HCT116 (cell line): ENCODE measurements around the gene TPX2. TPM values are rescaled to one million over a fixed set of nuclear protein-coding genes. Genes with fewer than 3 reads are reported as not detected.

Experiments
- ATAC-seq: fragments of 200-7000 bp; cut with Tn5 transposase; 2 replicates; pipeline ENCODE4 v1.9.1; 2020; ENCODE audit warnings: mild to moderate bottlenecking, moderate library complexity
- BruUV-seq: library from RNA; stranded (reverse); fragments of 400-500 nt; replicated peaks from 2 replicates; lab custom pipeline; 2021; lab: Mats Ljungman, UMichigan
- CTCF ChIA-PET: fragments of 300-600 bp; sonication (Branson Sonifier 250); formaldehyde crosslinking; loops from one replicate; lab custom pipeline; 2021; ENCODE audit warnings: antibody characterized with exemption; lab: Charles Lee
- POLR2A ChIA-PET: fragments of 300-600, 350-600 bp; sonication (Branson Sonifier 250); formaldehyde crosslinking; loops from one replicate; lab custom pipeline; 2021; ENCODE audit warnings: antibody characterized with exemption; lab: Charles Lee
- RAD21 ChIA-PET, 2 experiments: fragments of 300-600 bp; sonication (Branson Sonifier 250); formaldehyde crosslinking; loops; one replicate each; lab custom pipeline; 2023; ENCODE audit warnings: low total read pairs in 2 of 2; ENCODE audit not compliant: uncharacterized antibody in 2 of 2, unreplicated experiment in 2 of 2, low non-redundant PET in 1 of 2; lab: Charles Lee
- DNase-seq: peaks from one replicate; pipeline ENCODE4 v3.0.0-alpha.2; 2010; ENCODE audit warnings: low read depth, low spot score
- H2AFZ ChIP-seq: fragments of 200-600 bp; shearing (Covaris generic), sonication (generic); 2 replicates; pipeline ENCODE4 v1.6.1; 2017; ENCODE audit warnings: low read depth, mixed run types, mixed read lengths, antibody characterized with exemption, low read length; ENCODE audit not compliant: poor library complexity, severe bottlenecking
- H3K27ac ChIP-seq: 2 replicates; pipeline ENCODE4 v1.5.1; 2012; ENCODE audit warnings: low read depth, low read length
- H3K27me3 ChIP-seq: fragments of 200-600 bp; sonication (generic); 2 replicates; pipeline ENCODE4 v1.6.1; 2016; ENCODE audit warnings: mixed run types, low read length, mixed read lengths; ENCODE audit not compliant: insufficient read depth
- H3K36me3 ChIP-seq, 2 experiments: fragments of 200-500 bp in 1 of 2; fragments of 200-600 bp in 1 of 2; sonication (Bioruptor generic) in 1 of 2; sonication (generic) in 1 of 2; 2 replicates each; pipeline versions ENCODE4 v1.5.1 to v1.6.1; 2014 to 2016; ENCODE audit warnings: low read length in 2 of 2, inconsistent platforms in 1 of 2, mixed read lengths in 1 of 2, mixed run types in 1 of 2; ENCODE audit not compliant: insufficient read depth in 2 of 2, control insufficient read depth in 1 of 2
- H3K4me1 ChIP-seq, 2 experiments: fragments of 200-600 bp in 1 of 2; sonication (generic) in 1 of 2; 2 replicates each; pipeline versions ENCODE4 v1.5.1 to v1.6.1; 2012 to 2017; ENCODE audit warnings: low read length in 2 of 2, inconsistent platforms in 1 of 2, mild to moderate bottlenecking in 1 of 2, mixed read lengths in 1 of 2, mixed run types in 1 of 2, moderate library complexity in 1 of 2; ENCODE audit not compliant: insufficient read depth in 2 of 2, control insufficient read depth in 1 of 2
- H3K4me2 ChIP-seq: fragments of 200-600 bp; sonication (generic); 2 replicates; pipeline ENCODE4 v1.6.1; 2017; ENCODE audit warnings: mixed run types, low read length, mixed read lengths
- H3K4me3 ChIP-seq, 2 experiments: fragments of 200-600 bp in 1 of 2; sonication (generic) in 1 of 2; replicated peaks in 1 of 2; 2 replicates each; pipeline ENCODE4 v1.5.1; 2011 to 2016; ENCODE audit warnings: low read length in 2 of 2, control low read depth in 1 of 2, low read depth in 1 of 2, mild to moderate bottlenecking in 1 of 2, mixed read lengths in 1 of 2, mixed run types in 1 of 2
- H3K79me2 ChIP-seq: fragments of 200-600 bp; sonication (generic); 2 replicates; pipeline ENCODE4 v1.6.1; 2017; ENCODE audit warnings: mild to moderate bottlenecking, mixed run types, low read length, moderate library complexity, mixed read lengths; ENCODE audit not compliant: insufficient read depth
- H3K9ac ChIP-seq: fragments of 200-600 bp; sonication (generic); 2 replicates; pipeline ENCODE4 v1.6.1; 2016; ENCODE audit warnings: low read length, mixed read lengths
- H3K9me2 ChIP-seq: fragments of 200-600 bp; sonication (generic), shearing (Covaris generic); 2 replicates; pipeline ENCODE4 v1.6.1; 2017; ENCODE audit warnings: mixed run types, mild to moderate bottlenecking, moderate library complexity; ENCODE audit not compliant: insufficient read depth
- H3K9me3 ChIP-seq, 2 experiments: fragments of 200-500 bp in 1 of 2; fragments of 200-600 bp in 1 of 2; sonication (Bioruptor generic) in 1 of 2; sonication (generic) in 1 of 2; 2 replicates each; pipeline ENCODE4 v1.6.1; 2014 to 2017; ENCODE audit warnings: low read length in 2 of 2, mixed read lengths in 2 of 2, inconsistent platforms in 1 of 2, low read depth in 1 of 2, mild to moderate bottlenecking in 1 of 2, mixed run types in 1 of 2, moderate library complexity in 1 of 2; ENCODE audit not compliant: control insufficient read depth in 1 of 2, insufficient read depth in 1 of 2
- H4K20me1 ChIP-seq: fragments of 200-600 bp; sonication (generic), shearing (Covaris generic); 2 replicates; pipeline ENCODE4 v1.6.1; 2017; ENCODE audit warnings: mixed run types, mild to moderate bottlenecking, moderate library complexity; ENCODE audit not compliant: insufficient read depth
- CEBPB ChIP-seq: IDR thresholded peaks from 2 replicates; pipeline ENCODE4 v1.6.1; 2012; ENCODE audit warnings: low read depth
- CTCF ChIP-seq, 3 experiments: fragments of 200-600 bp in 1 of 3; sonication (generic) in 1 of 3; IDR thresholded peaks in 2 of 3; conservative IDR thresholded peaks in 1 of 3; 2 replicates each; pipeline ENCODE4 v1.5.1; 2012 to 2017; ENCODE audit warnings: low read depth in 2 of 3, low read length in 2 of 3, antibody characterized with exemption in 1 of 3, borderline replicate concordance in 1 of 3, control low read depth in 1 of 3, mild to moderate bottlenecking in 1 of 3, mixed read lengths in 1 of 3, mixed run types in 1 of 3, moderate library complexity in 1 of 3; ENCODE audit not compliant: insufficient read depth in 1 of 3
- EZH2phosphoT487 ChIP-seq: fragments of 200-600 bp; IDR thresholded peaks from 2 replicates; pipeline ENCODE4 v1.6.1; 2018; ENCODE audit warnings: antibody characterized with exemption, borderline replicate concordance
- JUND ChIP-seq: IDR thresholded peaks from 2 replicates; pipeline ENCODE4 v1.6.1; 2012
- POLR2A ChIP-seq: IDR thresholded peaks from 2 replicates; pipeline ENCODE4 v1.7.0; 2011; ENCODE audit warnings: borderline replicate concordance; ENCODE audit not compliant: insufficient read depth, insufficient read length; ENCODE audit errors: extremely low read depth
- SIN3A ChIP-seq: IDR thresholded peaks from 2 replicates; pipeline ENCODE4 v1.6.1; 2012; ENCODE audit warnings: low read depth
- SP1 ChIP-seq: IDR thresholded peaks from 2 replicates; pipeline ENCODE4 v1.6.1; 2012; ENCODE audit warnings: low read depth
- SRF ChIP-seq: IDR thresholded peaks from 2 replicates; pipeline ENCODE4 v1.6.1; 2012; ENCODE audit warnings: low read depth
- TCF7L2 ChIP-seq: IDR thresholded peaks from 2 replicates; pipeline ENCODE4 v1.7.0; 2011; ENCODE audit warnings: borderline replicate concordance, inconsistent platforms; ENCODE audit not compliant: insufficient read depth, insufficient read length; ENCODE audit errors: extremely low read depth
- ZFX ChIP-seq: fragments of 450-650 bp; IDR thresholded peaks from 2 replicates; pipeline ENCODE4 v1.6.1; 2017
- ZNF274 ChIP-seq: fragments of 200-500 bp; sonication (Bioruptor generic); IDR thresholded peaks from 2 replicates; pipeline ENCODE4 v1.6.1; 2014; ENCODE audit warnings: mild to moderate bottlenecking, low read depth, low read length, inconsistent platforms
- intact Hi-C: fragments of 100-400 bp; cut with micrococcal nuclease; formaldehyde crosslinking; loops from 2 replicates; pipeline ENCODE4 v1.10.0; 2022
- total RNA-seq: library from RNA; stranded (reverse); gene quantifications from one replicate; pipeline ENCODE4 v1.2.1, GENCODE V29; 2021; ENCODE audit not compliant: unreplicated experiment
- TF ChIP-seq, protein P1 (sequence below): IDR thresholded peaks from 2 replicates; pipeline ENCODE4 v1.6.1; 2011; ENCODE audit warnings: mild to moderate bottlenecking, low read length, moderate library complexity; ENCODE audit not compliant: insufficient replicate concordance; ENCODE audit errors: extremely low read depth
- TF ChIP-seq, protein P2 (sequence below): IDR thresholded peaks from 2 replicates; pipeline ENCODE4 v1.6.1; 2012
- TF ChIP-seq, protein P3 (sequence below): IDR thresholded peaks from 2 replicates; pipeline ENCODE4 v1.6.1; 2012; ENCODE audit warnings: low read depth

The TPX2 gene
- total RNA-seq, 1 experiment from 2014 or later: 163 TPM

- ChIA-PET CTCF (no interaction called here), RAD21 (no interaction called here)
- intact Hi-C loops: no loop called here
Observed at GRCh38 chr20:31826074-31826473, 87.0 kb downstream of the TPX2 start.

More at GRCh38 chr20:31826074-31826473, 87.0 kb downstream of the TPX2 start:
- H3K4me3 ChIP-seq: no peak overlapping the region
- no peaks in the 10 kb centered on the region for H3K9me3 ChIP-seq
- no peak for ATAC-seq
- H3K27me3 ChIP-seq: no peaks in the 10 kb centered on the region
- no peak overlapping the region for H3K4me2 ChIP-seq
- no peaks in the 10 kb centered on the region for H4K20me1 ChIP-seq
- POLR2A ChIA-PET: no interaction called here
- no peak overlapping the region for H3K9ac ChIP-seq
- no peak overlapping the region for H2AFZ ChIP-seq
- no TSS peak for BruUV-seq
- no peaks in the 10 kb centered on the region for H3K36me3 ChIP-seq
- H3K9me2 ChIP-seq: no peaks in the 10 kb centered on the region
- peaks cover 0 to 9% of the 10 kb centered on the region in 2 experiments; a peak in 1 of 4 replicates for H3K4me1 ChIP-seq
- DNase-seq: no peak
- TF ChIP-seq, protein P1, sequence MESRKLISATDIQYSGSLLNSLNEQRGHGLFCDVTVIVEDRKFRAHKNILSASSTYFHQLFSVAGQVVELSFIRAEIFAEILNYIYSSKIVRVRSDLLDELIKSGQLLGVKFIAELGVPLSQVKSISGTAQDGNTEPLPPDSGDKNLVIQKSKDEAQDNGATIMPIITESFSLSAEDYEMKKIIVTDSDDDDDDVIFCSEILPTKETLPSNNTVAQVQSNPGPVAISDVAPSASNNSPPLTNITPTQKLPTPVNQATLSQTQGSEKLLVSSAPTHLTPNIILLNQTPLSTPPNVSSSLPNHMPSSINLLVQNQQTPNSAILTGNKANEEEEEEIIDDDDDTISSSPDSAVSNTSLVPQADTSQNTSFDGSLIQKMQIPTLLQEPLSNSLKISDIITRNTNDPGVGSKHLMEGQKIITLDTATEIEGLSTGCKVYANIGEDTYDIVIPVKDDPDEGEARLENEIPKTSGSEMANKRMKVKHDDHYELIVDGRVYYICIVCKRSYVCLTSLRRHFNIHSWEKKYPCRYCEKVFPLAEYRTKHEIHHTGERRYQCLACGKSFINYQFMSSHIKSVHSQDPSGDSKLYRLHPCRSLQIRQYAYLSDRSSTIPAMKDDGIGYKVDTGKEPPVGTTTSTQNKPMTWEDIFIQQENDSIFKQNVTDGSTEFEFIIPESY: no peak
- TF ChIP-seq POLR2A (no peak), CEBPB (no peak), EZH2phosphoT487 (no peak), CTCF (IDR thresholded peaks at IDR 0.05 in 2 of 3, conservative IDR thresholded peaks at IDR 0.05 in 1 of 3; ENCODE audit: borderline replicate concordance in 1 of 3, insufficient read depth in 1 of 3, low read depth in 2 of 3, low read length in 2 of 3) (no peak), ZNF274 (no peak), TCF7L2 (no peak), SIN3A (no peak), SRF (no peak), ZFX (no peak), SP1 (no peak), JUND (no peak)
- TF ChIP-seq, protein P2, sequence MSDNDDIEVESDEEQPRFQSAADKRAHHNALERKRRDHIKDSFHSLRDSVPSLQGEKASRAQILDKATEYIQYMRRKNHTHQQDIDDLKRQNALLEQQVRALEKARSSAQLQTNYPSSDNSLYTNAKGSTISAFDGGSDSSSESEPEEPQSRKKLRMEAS: no peak
- TF ChIP-seq, protein P3, sequence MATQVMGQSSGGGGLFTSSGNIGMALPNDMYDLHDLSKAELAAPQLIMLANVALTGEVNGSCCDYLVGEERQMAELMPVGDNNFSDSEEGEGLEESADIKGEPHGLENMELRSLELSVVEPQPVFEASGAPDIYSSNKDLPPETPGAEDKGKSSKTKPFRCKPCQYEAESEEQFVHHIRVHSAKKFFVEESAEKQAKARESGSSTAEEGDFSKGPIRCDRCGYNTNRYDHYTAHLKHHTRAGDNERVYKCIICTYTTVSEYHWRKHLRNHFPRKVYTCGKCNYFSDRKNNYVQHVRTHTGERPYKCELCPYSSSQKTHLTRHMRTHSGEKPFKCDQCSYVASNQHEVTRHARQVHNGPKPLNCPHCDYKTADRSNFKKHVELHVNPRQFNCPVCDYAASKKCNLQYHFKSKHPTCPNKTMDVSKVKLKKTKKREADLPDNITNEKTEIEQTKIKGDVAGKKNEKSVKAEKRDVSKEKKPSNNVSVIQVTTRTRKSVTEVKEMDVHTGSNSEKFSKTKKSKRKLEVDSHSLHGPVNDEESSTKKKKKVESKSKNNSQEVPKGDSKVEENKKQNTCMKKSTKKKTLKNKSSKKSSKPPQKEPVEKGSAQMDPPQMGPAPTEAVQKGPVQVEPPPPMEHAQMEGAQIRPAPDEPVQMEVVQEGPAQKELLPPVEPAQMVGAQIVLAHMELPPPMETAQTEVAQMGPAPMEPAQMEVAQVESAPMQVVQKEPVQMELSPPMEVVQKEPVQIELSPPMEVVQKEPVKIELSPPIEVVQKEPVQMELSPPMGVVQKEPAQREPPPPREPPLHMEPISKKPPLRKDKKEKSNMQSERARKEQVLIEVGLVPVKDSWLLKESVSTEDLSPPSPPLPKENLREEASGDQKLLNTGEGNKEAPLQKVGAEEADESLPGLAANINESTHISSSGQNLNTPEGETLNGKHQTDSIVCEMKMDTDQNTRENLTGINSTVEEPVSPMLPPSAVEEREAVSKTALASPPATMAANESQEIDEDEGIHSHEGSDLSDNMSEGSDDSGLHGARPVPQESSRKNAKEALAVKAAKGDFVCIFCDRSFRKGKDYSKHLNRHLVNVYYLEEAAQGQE: no peak
- H3K79me2 ChIP-seq: no peaks in the 10 kb centered on the region
- H3K27ac ChIP-seq: no peak overlapping the region
